Neural cell (in vitro differentiated cells): Measurements from ENCODE around the gene CCIN.
"Not testable (repeated sequence)": the region's sequence is repeated elsewhere in the genome, so short reads cannot be mapped to it uniquely, and the experiment has no call there.

Source experiments
- EP300 ChIP-seq: fragments of 450-650 bp; conservative IDR thresholded peaks from 2 replicates; pipeline ENCODE4 v1.6.1; 2014; ENCODE audit warnings: antibody characterized with exemption, mild to moderate bottlenecking, moderate library complexity; ENCODE audit not compliant: poor library complexity, severe bottlenecking
- TF ChIP-seq, protein P1 (sequence below): fragments of 450-650 bp; IDR thresholded peaks from 2 replicates; pipeline ENCODE4 v1.5.1; 2014; ENCODE audit warnings: antibody characterized with exemption, mild to moderate bottlenecking, moderate library complexity; ENCODE audit not compliant: poor library complexity, severe bottlenecking

DNA sequence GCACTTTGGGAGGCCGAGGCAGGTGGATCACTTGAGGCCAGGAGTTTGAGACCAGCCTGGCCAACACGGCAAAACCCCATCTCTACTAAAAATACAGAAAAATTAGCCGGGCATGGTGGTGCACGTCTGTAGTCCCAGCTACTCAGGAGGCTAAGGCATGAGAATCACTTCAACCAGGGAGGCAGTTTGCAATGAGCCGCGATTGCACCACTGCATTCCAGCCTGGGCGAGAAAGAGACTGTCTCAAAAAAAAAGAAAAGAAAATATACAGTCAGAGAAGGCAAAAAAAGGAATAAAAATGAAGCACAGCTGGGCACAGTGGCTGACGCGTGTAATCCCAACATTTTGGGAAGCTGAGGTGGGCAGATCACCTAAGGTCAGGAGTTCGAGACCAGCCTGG is 7.3 kb downstream of the CCIN start:
- TF ChIP-seq EP300, result not testable (repeated sequence)
- TF ChIP-seq, protein P1, sequence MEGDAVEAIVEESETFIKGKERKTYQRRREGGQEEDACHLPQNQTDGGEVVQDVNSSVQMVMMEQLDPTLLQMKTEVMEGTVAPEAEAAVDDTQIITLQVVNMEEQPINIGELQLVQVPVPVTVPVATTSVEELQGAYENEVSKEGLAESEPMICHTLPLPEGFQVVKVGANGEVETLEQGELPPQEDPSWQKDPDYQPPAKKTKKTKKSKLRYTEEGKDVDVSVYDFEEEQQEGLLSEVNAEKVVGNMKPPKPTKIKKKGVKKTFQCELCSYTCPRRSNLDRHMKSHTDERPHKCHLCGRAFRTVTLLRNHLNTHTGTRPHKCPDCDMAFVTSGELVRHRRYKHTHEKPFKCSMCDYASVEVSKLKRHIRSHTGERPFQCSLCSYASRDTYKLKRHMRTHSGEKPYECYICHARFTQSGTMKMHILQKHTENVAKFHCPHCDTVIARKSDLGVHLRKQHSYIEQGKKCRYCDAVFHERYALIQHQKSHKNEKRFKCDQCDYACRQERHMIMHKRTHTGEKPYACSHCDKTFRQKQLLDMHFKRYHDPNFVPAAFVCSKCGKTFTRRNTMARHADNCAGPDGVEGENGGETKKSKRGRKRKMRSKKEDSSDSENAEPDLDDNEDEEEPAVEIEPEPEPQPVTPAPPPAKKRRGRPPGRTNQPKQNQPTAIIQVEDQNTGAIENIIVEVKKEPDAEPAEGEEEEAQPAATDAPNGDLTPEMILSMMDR, result not testable (repeated sequence)
